Activated CD4-positive, alpha-beta T cell treated with anti-CD3 and anti-CD28 coated beads, Interleukin-2, amount 50 U/mL, for 16 hours (primary cell): Measurements from ENCODE around the gene MRPS10.
A peak's percentile ranks its signal among the peaks of the same experiment; 100 is the strongest.
"Not testable (repeated sequence)": the region's sequence is repeated elsewhere in the genome, so short reads cannot be mapped to it uniquely, and the experiment has no call there.

Source experiments
- DNase-seq: peaks from one replicate; pipeline ENCODE4 v3.0.0-alpha.2; 2020

Gene MRPS10

GRCh38 chr6:42171813-42172581 is 45.7 kb downstream of the MRPS10 start:
- no peak for DNase-seq

- DNase-seq = not testable (repeated sequence)
Measured at GRCh38 chr6:42169780-42170179, 47.9 kb downstream of the MRPS10 start.

GRCh38 chr6:42168650-42169049 is 49.0 kb downstream of the MRPS10 start:
- no peak for DNase-seq

GRCh38 chr6:42166444-42167141 is 51.1 kb downstream of the MRPS10 start:
- DNase-seq = peak; percentile 76

- DNase-seq = no peak
Measured at GRCh38 chr6:42165016-42165415, 52.6 kb downstream of the MRPS10 start.

- DNase-seq = no peak
Measured at GRCh38 chr6:42163981-42164380, 53.7 kb downstream of the MRPS10 start.

- no peak for DNase-seq
Measured at GRCh38 chr6:42162812-42163211, 54.8 kb downstream of the MRPS10 start.

GRCh38 chr6:42162384-42162783 is 55.3 kb downstream of the MRPS10 start:
- no peak for DNase-seq

GRCh38 chr6:42159431-42160024 is 58.1 kb downstream of the MRPS10 start:
- no peak for DNase-seq

- DNase-seq = no peak
Measured at GRCh38 chr6:42158631-42159030, 59.0 kb downstream of the MRPS10 start.

GRCh38 chr6:42158011-42158410 is 59.6 kb downstream of the MRPS10 start:
- DNase-seq = no peak
